ENCODE data around the gene TEX11.
"Not testable (repeated sequence)": the region's sequence is repeated elsewhere in the genome, so short reads cannot be mapped to it uniquely, and the experiment has no call there.

Gene TEX11

DNA sequence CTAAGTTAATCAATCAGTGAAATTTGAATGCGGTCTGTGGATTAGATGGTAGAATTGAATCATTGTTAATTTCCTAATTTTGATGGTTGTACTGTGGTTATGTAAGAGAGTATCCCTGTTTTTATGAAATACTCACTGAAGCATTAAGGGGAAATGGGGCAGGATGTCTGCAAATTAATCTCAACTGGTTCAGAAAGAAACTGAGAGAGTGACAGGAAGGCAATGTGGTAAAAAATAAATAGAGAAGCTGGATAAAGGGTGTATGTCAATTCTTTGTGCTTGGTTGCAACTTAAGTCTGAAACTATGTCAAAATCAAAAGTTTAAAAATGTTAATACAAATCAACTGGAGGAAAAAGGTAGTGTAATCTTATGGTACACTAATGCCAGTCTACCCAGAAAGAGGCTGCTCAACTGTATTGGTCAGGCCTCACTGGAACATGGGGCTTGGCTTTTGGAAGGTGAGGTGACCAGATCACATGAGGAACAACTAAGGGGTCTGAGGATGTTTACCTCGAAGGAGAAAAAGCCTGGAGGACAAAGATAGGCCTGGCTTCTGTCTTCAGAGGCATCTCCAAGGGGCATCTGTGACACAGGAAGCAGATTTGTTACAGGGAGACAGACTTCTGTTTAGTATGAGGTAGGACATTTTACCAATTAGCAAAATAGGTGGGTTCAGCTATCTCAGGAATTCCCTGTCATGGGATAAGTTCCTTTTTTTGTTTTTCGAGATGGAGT, 380.7 kb downstream of the TEX11 start:
- no peak for DNase-seq (ENCODE audit: low read depth, low spot score)
- ChIA-PET POLR2A (no interaction called here), CTCF (no interaction called here)
- TF ChIP-seq, protein P1, sequence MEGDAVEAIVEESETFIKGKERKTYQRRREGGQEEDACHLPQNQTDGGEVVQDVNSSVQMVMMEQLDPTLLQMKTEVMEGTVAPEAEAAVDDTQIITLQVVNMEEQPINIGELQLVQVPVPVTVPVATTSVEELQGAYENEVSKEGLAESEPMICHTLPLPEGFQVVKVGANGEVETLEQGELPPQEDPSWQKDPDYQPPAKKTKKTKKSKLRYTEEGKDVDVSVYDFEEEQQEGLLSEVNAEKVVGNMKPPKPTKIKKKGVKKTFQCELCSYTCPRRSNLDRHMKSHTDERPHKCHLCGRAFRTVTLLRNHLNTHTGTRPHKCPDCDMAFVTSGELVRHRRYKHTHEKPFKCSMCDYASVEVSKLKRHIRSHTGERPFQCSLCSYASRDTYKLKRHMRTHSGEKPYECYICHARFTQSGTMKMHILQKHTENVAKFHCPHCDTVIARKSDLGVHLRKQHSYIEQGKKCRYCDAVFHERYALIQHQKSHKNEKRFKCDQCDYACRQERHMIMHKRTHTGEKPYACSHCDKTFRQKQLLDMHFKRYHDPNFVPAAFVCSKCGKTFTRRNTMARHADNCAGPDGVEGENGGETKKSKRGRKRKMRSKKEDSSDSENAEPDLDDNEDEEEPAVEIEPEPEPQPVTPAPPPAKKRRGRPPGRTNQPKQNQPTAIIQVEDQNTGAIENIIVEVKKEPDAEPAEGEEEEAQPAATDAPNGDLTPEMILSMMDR (IDR thresholded peaks at IDR 0.05; ENCODE audit: insufficient read depth, low read length, missing control alignments) = no peak
- no peak overlapping the region for H3K4me3 ChIP-seq (ENCODE audit: low read depth, low read length)

GRCh38 chrX:70527053-70527452, 381.5 kb downstream of the TEX11 start:
- TF ChIP-seq, protein P1 (IDR thresholded peaks at IDR 0.05; ENCODE audit: insufficient read depth, low read length, missing control alignments) = no peak
- ChIA-PET CTCF (no interaction called here), POLR2A (no interaction called here)
- no peak for DNase-seq (ENCODE audit: low read depth, low spot score)
- H3K4me3 ChIP-seq (ENCODE audit: low read depth, low read length) = no peak overlapping the region

GRCh38 chrX:70525733-70526132, 382.8 kb downstream of the TEX11 start:
- TF ChIP-seq, protein P1 (IDR thresholded peaks at IDR 0.05; ENCODE audit: insufficient read depth, low read length, missing control alignments) = no peak
- POLR2A ChIA-PET = no interaction called here
- no peak for DNase-seq (ENCODE audit: low read depth, low spot score)
- CTCF ChIA-PET = interaction anchor here (0.9 kb wide), 1 partner anchor 28 kb away, joined by 3 read pairs; no protein-coding TSS in a partner anchor
- H3K4me3 ChIP-seq (ENCODE audit: low read depth, low read length) = no peak overlapping the region

DNA sequence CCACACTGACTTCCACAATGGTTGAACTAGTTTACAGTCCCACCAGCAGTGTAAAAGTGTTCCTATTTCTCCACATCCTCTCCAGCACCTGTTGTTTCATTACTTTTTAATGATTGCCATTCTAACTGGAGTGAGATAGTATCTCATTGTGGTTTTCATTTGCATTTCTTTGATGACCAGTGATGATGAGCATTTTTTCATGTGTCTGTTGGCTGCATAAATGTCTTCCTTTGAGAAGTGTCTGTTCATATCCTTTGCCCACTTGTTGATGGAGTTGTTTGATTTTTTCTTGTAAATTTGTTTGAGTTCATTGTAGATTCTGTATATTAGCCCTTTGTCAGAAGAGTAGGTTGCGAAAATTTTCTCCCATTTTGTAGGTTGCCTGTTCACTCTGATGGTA, 392.8 kb downstream of the TEX11 start:
- DNase-seq (ENCODE audit: low read depth, low spot score); POLR2A ChIA-PET; CTCF ChIA-PET; H3K4me3 ChIP-seq (ENCODE audit: low read depth, low read length): not testable (repeated sequence)

GRCh38 chrX:70515270-70515669, 393.2 kb downstream of the TEX11 start:
- CTCF ChIA-PET, POLR2A ChIA-PET: not testable (repeated sequence)

DNA sequence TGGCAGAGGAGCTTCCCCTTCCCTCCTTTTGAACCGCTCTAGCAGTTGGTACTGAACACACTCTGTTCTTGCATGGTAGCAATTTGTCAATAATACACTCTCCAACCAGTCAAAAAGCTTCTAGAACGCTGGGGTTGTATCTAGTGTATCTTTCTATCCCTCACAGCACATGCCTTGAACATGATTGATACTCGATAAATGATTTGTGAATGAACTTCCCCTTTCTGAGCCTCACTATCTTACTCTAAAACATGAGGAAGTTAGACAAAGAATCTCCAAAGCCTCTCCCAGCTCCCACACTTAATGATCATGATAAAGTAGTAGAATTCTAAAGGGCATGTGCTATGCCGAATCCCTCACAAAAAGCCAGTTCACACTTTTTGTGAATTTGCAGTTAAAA, 399.4 kb downstream of the TEX11 start:
- no peak for DNase-seq (ENCODE audit: low read depth, low spot score)
- TF ChIP-seq, protein P1 (IDR thresholded peaks at IDR 0.05; ENCODE audit: insufficient read depth, low read length, missing control alignments) = no peak
- POLR2A ChIA-PET = no interaction called here
- CTCF ChIA-PET = no interaction called here
- no peak overlapping the region for H3K4me3 ChIP-seq (ENCODE audit: low read depth, low read length)

More at GRCh38 chrX:70515270-70515669, 393.2 kb downstream of the TEX11 start:
- not testable (repeated sequence) for DNase-seq (ENCODE audit: low read depth, low spot score); H3K4me3 ChIP-seq (ENCODE audit: low read depth, low read length)

GRCh38 chrX:70508296-70508911, 400.1 kb downstream of the TEX11 start:
- no peak overlapping the region for H3K4me3 ChIP-seq (ENCODE audit: low read depth, low read length)
- DNase-seq (ENCODE audit: low read depth, low spot score) = no peak
- POLR2A ChIA-PET = no interaction called here
- CTCF ChIA-PET = no interaction called here
- TF ChIP-seq, protein P1 (IDR thresholded peaks at IDR 0.05; ENCODE audit: insufficient read depth, low read length, missing control alignments) = no peak
